ENCODE data around the gene WDR93.

- no peak for TF ChIP-seq POLR2A (IDR thresholded peaks at IDR 0.05)
- TF ChIP-seq POLR2AphosphoS5 (IDR thresholded peaks at IDR 0.05), result no peak
Measured at GRCh38 chr15:89645680-89646079, 44.9 kb upstream of the WDR93 start.
